Body of pancreas (tissue), 4 donors: ENCODE measurements around the gene DLX4. TPM values are rescaled to one million over a fixed set of nuclear protein-coding genes. Genes with fewer than 3 reads are reported as not detected.

ENCODE experiments used
- ATAC-seq: fragments of 150-250 bp; one replicate; pipeline ENCODE4 v1.9.1; 2016
- DNase-seq, 4 donors: peaks; one replicate each; pipeline ENCODE4 v3.0.0-alpha.2; 2019
- H3K27ac ChIP-seq, 4 donors: fragments of 200-600 bp; sonication (generic); 1 replicate in 3 of 4; 2 replicates in 1 of 4; pipeline versions ENCODE4 v1.5.1 to v1.6.1; 2016 to 2019; ENCODE audit warnings: mild to moderate bottlenecking in 1 of 4, mixed read lengths in 1 of 4, moderate library complexity in 1 of 4
- H3K27me3 ChIP-seq, 2 donors: fragments of 200-600 bp; sonication (generic); one replicate each; pipeline ENCODE4 v1.6.0; 2016; ENCODE audit warnings: mild to moderate bottlenecking in 1 of 2
- H3K36me3 ChIP-seq, 2 donors: fragments of 200-600 bp; sonication (generic); replicated peaks in 1 of 2; 2 replicates each; pipeline ENCODE4 v1.5.1; 2016; ENCODE audit warnings: low read depth in 2 of 2; ENCODE audit not compliant: insufficient read depth in 1 of 2
- H3K4me1 ChIP-seq: fragments of 200-600 bp; sonication (generic); one replicate; pipeline ENCODE4 v1.6.0; 2016
- H3K4me3 ChIP-seq, 2 donors: fragments of 200-600 bp; sonication (generic); 1 replicate in 1 of 2; 2 replicates in 1 of 2; pipeline ENCODE4 v1.5.1; 2016 to 2019
- H3K9me3 ChIP-seq, 3 donors: fragments of 200-600 bp; sonication (generic); 1 replicate in 2 of 3; 2 replicates in 1 of 3; pipeline ENCODE4 v1.5.1; 2016
- CTCF ChIP-seq, 7 experiments: fragments of 450-650 bp in 4 of 7; fragments of 200-600 bp in 3 of 7; sonication (generic) in 3 of 7; IDR thresholded peaks; one replicate each; pipeline ENCODE4 v1.5.1; 2016 to 2019; ENCODE audit warnings: antibody characterized with exemption in 7 of 7
- POLR2A ChIP-seq, 3 donors: fragments of 450-650 bp; IDR thresholded peaks; one replicate each; pipeline ENCODE4 v1.6.1; 2016; ENCODE audit warnings: antibody characterized with exemption in 3 of 3, mild to moderate bottlenecking in 2 of 3
- WGBS, 2 donors: methylation state at CpG; one replicate each; pipeline ENCODE4 v1.1.5; 2017; 5-methylcytosine and 5-hydroxymethylcytosine counted together
- intact Hi-C: fragments of 100-400 bp; cut with DNase I; formaldehyde crosslinking; loops from one replicate; pipeline ENCODE4 v1.15.1; 2023
- total RNA-seq, 2 donors: library from RNA; depleted of rRNA; stranded (reverse); fragments of >200 nt; gene quantifications; one replicate each; pipeline ENCODE4 v1.1.0, GENCODE V29; 2016

Gene DLX4
- total RNA-seq, 2 donors from 2014 or later, result not detected

- H3K27me3 ChIP-seq, result no peaks in the 10 kb centered on the region
- no peaks in the 10 kb centered on the region for H3K36me3 ChIP-seq
- no peak for DNase-seq
- ATAC-seq, result no peak
- intact Hi-C loops, result no loop called here
- no peak for TF ChIP-seq CTCF (IDR thresholded peaks at IDR 0.05)
- no peak for TF ChIP-seq POLR2A (IDR thresholded peaks at IDR 0.05)
- H3K27ac ChIP-seq, result no peak overlapping the region
- no peaks in the 10 kb centered on the region for H3K9me3 ChIP-seq
- no peaks in the 10 kb centered on the region for H3K4me1 ChIP-seq
- H3K4me3 ChIP-seq, result no peak overlapping the region
- WGBS, 2 donors, result 46 to 60% methylated on average over 14 to 16 of the region's 16 CpGs
Observed at GRCh38 chr17:49931416-49932137, 37.4 kb upstream of the DLX4 start.

GRCh38 chr17:49932138-49932723, 36.8 kb upstream of the DLX4 start:
- 60 to 63% methylated on average over 7 to 17 of the region's 17 CpGs for WGBS, 2 donors

GRCh38 chr17:49932901-49933300, 36.1 kb upstream of the DLX4 start:
- no peaks in the 10 kb centered on the region for H3K36me3 ChIP-seq
- H3K4me1 ChIP-seq, result no peaks in the 10 kb centered on the region
- no peak for DNase-seq
- H3K9me3 ChIP-seq, result no peaks in the 10 kb centered on the region
- intact Hi-C loops, result no loop called here
- H3K27ac ChIP-seq, result no peak overlapping the region
- 63 to 75% methylated on average over 5 to 6 of the region's 6 CpGs for WGBS, 2 donors
- no peak for TF ChIP-seq CTCF (IDR thresholded peaks at IDR 0.05)
- no peak for TF ChIP-seq POLR2A (IDR thresholded peaks at IDR 0.05)
- ATAC-seq, result no peak
- H3K27me3 ChIP-seq, result no peaks in the 10 kb centered on the region
- H3K4me3 ChIP-seq, result no peak overlapping the region

More at GRCh38 chr17:49932138-49932723, 36.8 kb upstream of the DLX4 start:
- no peaks in the 10 kb centered on the region for H3K36me3 ChIP-seq
- no peak overlapping the region for H3K4me3 ChIP-seq
- TF ChIP-seq CTCF (IDR thresholded peaks at IDR 0.05) (no peak), POLR2A (IDR thresholded peaks at IDR 0.05) (no peak)
- no peak for ATAC-seq
- no peaks in the 10 kb centered on the region for H3K9me3 ChIP-seq
- no peak overlapping the region for H3K27ac ChIP-seq
- intact Hi-C loops, result no loop called here
- no peaks in the 10 kb centered on the region for H3K4me1 ChIP-seq
- no peaks in the 10 kb centered on the region for H3K27me3 ChIP-seq
- DNase-seq, result no peak

- no peak overlapping the region for H3K27ac ChIP-seq
- H3K36me3 ChIP-seq, result no peaks in the 10 kb centered on the region
- DNase-seq (no peak), ATAC-seq (no peak)
- H3K4me3 ChIP-seq, result no peak overlapping the region
- no peaks in the 10 kb centered on the region for H3K27me3 ChIP-seq
- 65 to 69% methylated on average over 14 to 15 of the region's 15 CpGs for WGBS, 2 donors
- intact Hi-C loops, result no loop called here
- no peaks in the 10 kb centered on the region for H3K4me1 ChIP-seq
- H3K9me3 ChIP-seq, result no peaks in the 10 kb centered on the region
- TF ChIP-seq POLR2A (IDR thresholded peaks at IDR 0.05) (no peak), CTCF (IDR thresholded peaks at IDR 0.05) (no peak)
Observed at GRCh38 chr17:49935526-49936210, 33.3 kb upstream of the DLX4 start.
